PC-3 (cell line): ENCODE measurements around the gene TNFSF13B.

Source experiments
- CTCF ChIP-seq: fragments of 300-600 bp; sonication (generic); conservative IDR thresholded peaks from 2 replicates; pipeline ENCODE4 v1.5.1; 2017; ENCODE audit warnings: antibody characterized with exemption, low read depth, mild to moderate bottlenecking, low read length
- EZH2phosphoT487 ChIP-seq: fragments of 300-600 bp; sonication (generic); IDR thresholded peaks from 2 replicates; pipeline ENCODE4 v1.6.1; 2018; ENCODE audit warnings: mild to moderate bottlenecking, antibody characterized with exemption, low read length, borderline replicate concordance

DNA sequence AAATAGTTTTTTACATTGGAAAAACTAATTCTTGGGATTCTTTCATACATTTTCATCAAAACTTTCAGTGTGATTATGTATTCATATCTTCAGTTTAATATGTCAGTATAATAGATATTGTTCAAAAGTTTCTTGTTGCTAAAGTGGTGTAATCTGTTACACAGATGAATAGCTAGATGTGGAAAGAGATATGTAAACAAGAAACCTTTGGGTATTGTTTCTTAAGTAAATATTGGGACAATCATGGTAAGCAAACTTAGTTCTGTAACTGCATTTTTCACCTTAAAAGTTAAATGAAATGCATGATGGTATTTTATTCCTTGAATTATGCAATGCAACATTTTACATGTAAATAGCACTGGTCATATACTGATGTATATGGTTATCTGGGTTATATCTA is 39.1 kb upstream of the TNFSF13B start:
- TF ChIP-seq CTCF (no peak), EZH2phosphoT487 (no peak)
